ENCODE data around the gene ACACA.

Gene ACACA

DNA sequence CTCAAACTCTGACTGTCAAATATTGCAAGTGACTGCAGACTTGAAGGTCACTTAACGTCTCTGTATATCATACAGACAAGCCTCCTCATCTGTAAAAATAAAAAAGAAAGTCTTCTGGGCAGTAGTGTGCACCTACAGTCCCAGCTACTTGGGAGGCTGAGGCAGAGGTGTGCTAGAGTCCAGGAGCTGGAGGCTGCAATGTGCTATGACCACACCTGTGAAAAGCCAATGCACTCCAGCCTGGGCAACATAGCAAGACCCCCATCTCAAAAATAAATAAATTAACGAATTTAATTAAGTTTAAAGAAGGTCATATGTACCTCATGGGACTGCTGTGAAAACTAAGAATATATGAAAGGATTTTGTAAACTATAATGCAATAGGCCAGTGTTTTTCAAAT lies 65.8 kb downstream of the ACACA start:
- DNase-seq, result no peak

- DNase-seq, result no peak
These were observed 67.3 kb downstream of the ACACA start for GRCh38 chr17:37339321-37339720.

DNA sequence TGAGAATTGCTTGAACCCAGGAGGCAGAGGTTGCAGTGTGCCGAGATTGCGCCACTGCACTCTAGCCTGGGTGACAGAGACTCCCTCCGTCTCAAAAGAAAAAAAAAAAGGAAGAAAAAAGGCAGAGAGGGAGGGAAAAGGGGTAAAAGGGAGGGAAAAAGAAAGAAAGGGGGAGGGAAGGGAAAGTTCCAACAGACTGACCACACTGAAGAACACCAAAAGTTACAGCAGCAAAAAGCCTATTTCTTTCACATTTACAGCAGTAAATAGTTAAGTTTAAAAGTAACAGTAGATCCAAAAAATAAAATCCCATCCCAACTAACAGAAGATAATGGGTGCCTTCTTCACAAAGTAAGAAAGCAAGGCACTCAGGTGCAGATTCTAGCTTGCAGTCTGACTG lies 67.8 kb downstream of the ACACA start:
- DNase-seq, result no peak

DNA sequence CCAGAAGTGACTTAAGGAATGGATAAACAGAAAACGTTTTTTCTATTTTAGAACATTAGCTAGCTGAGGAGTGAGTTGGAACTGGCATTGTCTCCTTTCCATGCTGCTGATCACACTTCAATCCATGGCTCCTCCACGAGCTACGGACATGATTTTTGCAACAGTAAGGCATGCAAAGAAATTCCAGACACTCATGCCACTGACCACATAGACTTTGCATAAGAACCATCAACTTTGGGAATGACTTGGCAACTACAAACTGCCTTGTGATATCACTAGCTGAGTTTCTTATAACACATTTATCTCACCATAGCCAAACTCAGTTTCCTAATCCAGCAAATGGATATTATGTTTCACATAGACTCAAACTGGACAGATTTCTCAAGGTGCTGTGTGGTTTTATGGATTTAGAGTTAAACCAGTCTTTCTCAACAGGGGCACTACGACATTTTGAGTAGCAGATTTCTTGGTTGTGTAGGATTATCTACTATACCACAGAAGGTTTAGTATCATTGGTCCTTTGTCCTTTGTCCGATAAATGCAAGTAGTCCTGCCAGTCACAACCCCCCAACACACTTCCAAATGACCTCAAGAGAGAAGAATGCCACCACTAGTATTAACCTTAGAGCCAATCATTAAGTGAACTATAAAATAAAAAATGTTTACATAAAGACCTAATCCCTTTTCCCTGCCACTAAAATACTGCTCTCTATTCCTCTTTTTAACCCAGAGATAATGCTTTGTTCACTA lies 79.1 kb downstream of the ACACA start:
- no peak for DNase-seq

GRCh38 chr17:37322826-37323561 lies 83.6 kb downstream of the ACACA start:
- DNase-seq, result no peak

DNA sequence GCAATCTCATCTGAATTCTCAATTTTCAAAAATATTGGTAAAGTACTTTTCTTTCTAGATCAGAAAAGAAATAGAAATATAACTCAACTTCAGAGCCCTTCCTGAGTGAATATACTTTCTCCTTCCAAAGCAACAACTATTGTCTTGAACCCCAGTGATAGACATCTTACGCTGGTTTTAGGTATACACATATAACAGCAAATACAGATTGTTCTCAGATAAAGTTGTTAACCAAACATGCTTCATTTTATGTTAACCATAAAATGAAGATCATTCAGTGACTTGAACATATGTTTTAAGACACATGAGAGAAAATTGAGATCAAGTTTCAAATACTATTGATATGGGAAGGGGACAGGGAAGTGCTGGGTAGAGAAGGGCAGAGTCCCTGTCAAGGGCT lies 84.5 kb downstream of the ACACA start:
- DNase-seq, result no peak

- no peak for DNase-seq
These were observed 87.6 kb downstream of the ACACA start for GRCh38 chr17:37318931-37319594.

DNA sequence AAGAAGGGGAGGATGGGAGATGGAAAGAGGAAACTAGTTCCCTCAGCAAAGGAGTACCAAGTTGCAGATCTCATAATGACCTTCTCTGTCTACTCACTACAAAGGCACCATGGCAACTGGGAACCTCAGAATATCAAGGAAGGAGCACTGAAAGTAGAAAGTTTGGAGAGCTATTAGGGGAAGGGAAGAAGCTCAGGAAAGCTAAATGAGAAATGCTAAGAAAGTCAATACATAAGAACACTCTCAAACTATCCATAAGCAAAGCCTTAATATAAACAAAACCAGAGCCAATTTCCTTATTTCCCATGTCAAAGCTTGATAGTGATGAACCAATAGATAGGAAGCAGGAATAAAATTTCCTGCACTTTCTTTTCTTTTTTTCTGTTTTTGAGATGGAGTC lies 88.8 kb downstream of the ACACA start:
- no peak for DNase-seq

DNA sequence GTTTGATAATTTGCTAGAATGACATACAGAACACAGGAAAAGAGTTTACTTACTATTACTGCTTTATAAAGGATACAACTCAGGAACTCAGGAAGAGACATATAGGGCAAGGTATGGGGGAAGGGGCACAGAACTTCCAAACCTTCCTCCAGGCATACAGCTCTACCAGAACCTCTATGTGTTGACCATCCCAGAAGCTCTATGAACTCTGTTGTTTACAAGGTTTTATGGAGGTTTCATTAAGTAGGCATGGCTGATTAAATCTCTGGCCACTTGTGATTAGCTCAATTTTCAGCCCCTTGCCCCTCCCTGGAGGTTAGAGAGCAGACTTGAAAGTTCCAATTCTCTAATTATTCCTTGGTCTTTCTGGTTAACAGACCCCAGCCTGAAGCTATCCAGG lies 91.0 kb downstream of the ACACA start:
- no peak for DNase-seq

DNA sequence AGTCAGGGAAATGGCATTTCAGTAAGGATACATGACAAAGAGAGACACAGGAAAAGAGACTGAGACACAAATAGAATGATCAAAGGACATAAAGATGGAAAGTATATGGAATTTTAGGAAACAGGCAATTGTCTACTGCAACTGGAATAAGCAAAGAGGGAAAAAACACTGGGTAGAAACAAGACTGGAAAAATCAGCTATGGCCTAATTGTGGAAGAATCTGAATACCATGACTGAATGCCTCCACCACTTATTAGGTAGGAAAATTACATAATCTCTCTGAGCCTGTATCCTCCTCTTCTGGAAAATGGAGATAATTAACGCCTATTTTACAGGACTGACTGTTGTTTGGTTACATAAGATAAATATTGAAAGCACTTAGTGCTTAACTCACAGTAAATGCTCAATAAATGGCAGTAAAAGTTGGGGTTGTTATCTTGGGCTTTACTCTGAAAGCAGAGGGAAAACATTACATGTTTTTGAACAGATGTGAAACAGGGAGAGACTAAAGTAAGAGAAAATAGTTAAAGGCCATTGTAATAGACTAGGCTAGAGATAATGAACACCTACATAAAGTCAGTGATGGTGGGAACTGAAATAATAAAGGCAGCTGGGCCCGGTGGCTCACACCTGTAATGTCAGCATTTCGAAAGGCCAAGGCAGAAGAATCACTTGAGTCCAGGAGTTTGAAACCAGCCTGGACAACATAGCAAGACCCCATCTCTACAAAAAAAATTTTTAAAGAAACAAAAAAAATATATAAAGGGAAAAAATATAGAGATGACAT lies 94.3 kb downstream of the ACACA start:
- DNase-seq, result no peak

DNA sequence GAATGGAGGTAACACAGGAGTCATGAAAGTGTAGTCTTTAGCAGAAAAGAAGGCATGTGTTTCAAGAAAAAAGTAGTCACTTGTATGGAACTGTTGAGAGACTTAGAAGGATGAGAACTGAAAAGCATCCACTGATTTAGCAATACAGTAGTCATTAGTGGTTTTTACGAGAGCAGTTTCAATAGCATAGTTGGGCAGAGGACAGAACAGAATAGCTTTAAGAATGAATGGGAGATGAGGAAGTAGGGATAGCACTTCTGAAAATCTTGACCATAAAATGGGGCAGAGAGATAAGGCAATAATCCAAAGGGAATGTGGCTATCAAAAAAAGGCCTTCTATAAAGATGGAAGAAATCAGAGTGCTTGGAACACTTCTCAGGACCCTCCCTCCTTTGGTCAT lies 95.7 kb downstream of the ACACA start:
- DNase-seq, result no peak

- DNase-seq, result no peak
These were observed 97.6 kb downstream of the ACACA start for GRCh38 chr17:37309051-37309450.

DNA sequence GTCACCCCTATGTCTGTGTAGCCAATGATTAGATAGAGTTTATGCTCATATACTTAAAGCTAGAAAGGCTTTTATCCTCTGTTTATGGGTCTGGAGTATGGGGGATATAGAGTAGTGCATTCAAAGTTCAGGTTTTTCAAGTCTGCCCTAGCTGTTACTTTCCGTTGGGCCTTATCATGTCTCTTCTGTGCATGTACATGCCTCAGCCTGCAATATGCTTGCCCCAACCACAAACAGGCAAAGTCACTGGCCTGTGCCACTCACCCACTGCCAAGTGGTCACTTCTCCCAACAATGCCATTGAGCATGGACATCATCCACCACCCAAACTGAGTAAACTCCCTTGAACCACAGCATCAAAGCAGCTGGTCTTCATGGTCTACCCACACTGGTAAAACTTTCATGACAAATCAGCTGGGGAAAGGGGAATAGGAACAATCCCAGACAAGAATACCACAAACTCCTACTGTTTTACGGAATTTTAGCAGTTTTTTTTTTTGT lies 101.2 kb downstream of the ACACA start:
- no peak for DNase-seq

- no peak for DNase-seq
These were observed 105.3 kb downstream of the ACACA start for GRCh38 chr17:37301288-37301687.

- DNase-seq, result no peak
These were observed 106.0 kb downstream of the ACACA start for GRCh38 chr17:37300683-37301082.

DNA sequence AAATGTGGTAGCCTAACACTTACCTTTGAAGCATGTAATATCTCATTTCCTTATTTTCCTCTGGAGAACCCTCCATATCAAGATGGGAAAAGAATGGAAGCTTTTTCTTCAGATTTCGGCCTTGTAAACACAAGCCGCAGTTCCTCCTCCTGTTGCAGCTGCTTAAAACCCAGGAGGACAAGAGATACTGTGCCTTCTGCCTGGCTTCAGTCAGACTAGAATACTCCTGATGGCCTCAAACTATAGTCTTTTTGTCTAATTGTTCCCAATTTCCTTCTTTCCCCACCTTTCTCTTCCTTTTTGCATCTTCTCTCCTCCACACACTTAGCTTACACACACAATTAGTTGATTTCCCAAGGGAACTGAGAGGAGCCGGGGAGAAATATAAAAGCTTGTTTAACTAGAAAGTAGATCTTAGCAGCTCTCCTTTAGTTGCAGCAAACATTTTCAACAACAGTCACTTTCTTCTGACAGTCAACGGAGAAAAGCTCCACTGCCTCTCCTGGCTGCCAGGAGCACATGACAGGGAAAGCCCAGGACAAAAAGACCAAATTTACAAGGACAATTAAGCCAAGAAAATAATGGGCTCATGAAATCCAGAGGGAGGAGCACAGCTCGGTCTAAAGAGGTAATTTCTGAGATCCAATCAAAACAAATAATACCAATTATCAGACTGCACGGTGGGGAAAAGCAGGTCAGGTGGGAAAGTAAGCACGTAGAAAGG lies 107.2 kb downstream of the ACACA start:
- no peak for DNase-seq

- no peak for DNase-seq
These were observed 110.7 kb downstream of the ACACA start for GRCh38 chr17:37295888-37296287.

DNA sequence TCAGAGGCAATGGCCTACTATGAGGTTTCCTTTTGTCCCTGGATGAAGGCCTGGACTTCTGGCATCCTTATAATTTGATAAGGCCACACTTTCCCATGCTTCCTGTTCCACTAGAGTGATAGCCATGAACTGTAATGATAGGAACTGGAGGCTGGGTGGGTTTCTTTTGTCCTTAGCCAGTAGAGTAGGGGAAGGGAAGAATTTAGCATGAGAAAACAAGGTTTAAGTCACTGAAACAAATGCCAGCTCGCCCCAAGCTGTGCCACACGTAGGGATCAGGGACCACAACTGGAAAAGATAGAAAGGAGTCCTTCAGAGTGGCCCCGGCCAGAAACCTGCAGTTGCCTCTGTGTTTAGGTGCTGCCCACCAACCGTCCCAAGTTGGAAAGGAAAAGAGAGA lies 111.7 kb downstream of the ACACA start:
- DNase-seq, result no peak

DNA sequence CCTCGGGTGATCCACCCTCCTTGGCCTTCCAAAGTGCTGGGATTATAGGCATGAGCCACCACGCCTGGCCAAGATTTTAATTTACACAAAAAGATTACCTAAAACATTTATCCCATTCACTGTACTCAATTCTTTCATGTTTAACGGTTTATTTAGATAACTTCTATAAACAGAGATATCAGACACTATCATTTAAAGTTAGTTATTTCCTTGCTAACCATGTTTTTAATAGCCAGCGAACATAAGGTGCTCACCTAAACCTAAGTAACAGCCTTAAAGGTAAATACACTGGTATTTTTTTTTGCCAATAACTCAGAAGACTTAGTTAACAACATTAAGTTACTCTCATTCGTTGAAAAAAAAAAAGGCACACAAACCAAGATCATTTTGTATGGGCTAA lies 112.9 kb downstream of the ACACA start:
- no peak for DNase-seq

GRCh38 chr17:37292429-37293139 lies 114.1 kb downstream of the ACACA start:
- DNase-seq, result no peak

DNA sequence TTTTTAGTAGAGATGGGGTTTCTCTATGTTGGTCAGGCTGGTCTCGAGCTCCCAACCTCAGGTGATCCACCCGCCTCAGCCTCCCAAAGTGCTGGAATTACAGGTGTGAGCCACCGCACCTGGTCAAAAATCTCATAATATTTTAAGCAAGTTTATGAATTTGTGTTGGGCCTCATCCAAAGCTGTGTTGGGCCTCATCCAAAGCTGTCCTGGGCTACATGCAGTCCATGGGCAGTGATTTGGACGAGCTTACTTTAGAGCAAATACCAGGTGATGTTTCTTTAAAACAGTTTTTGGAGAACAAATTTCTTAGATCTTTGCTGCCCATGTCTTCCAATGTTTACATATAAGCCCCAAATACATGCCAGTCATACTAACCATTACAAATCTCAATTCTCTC lies 115.3 kb downstream of the ACACA start:
- DNase-seq, result no peak

GRCh38 chr17:37286430-37286829 lies 120.2 kb downstream of the ACACA start:
- no peak for DNase-seq

All from 8988T (cell line).